ENCODE measurements around the gene SIX4. TPM values are rescaled to one million over a fixed set of nuclear protein-coding genes. Genes with fewer than 3 reads are reported as not detected.

SIX4 gene
- total and polyA plus RNA-seq, 10 of the 15 experiments (the other 5 are each of a cell fraction or from before 2014, with no cell fraction given): 0.04 to 0.26 (median 0.06) TPM; not detected in 5

- in situ Hi-C loops (cut with MboI) (no loop called here), intact Hi-C loops (cut with micrococcal nuclease; ENCODE audit: unreplicated experiment) (no loop called here)
- no peak for ATAC-seq
- Histone ChIP-seq H3K27ac (ENCODE audit: control insufficient read depth, insufficient read depth) (no peak overlapping the region), H3K27me3 (replicated peaks in 1 of 2; ENCODE audit: control insufficient read depth in 2 of 2, insufficient read depth in 2 of 2, low read length in 1 of 2) (peaks cover 0 to under 1% of the 10 kb centered on the region in 2 experiments; a peak in 1 of 4 replicates), H3K4me2 (ENCODE audit: control insufficient read depth, insufficient read depth) (no peak overlapping the region), H3K9me3 (replicated peaks; ENCODE audit: control insufficient read depth, insufficient read depth, low read length) (no peaks in the 10 kb centered on the region), H4K20me1 (ENCODE audit: control insufficient read depth, insufficient read depth) (no peaks in the 10 kb centered on the region), H3K36me3 (ENCODE audit: control insufficient read depth in 2 of 2, insufficient read depth in 2 of 2, low read length in 1 of 2) (no peaks in the 10 kb centered on the region), H3K9ac (ENCODE audit: control insufficient read depth, insufficient read depth, low read length) (no peak overlapping the region), H2AFZ (ENCODE audit: control insufficient read depth, low read depth, low read length) (no peak overlapping the region), H3K79me2 (ENCODE audit: control insufficient read depth, insufficient read depth, low read length) (no peaks in the 10 kb centered on the region), H3K4me3 (no peak overlapping the region), H3K4me1 (ENCODE audit: control insufficient read depth, insufficient read depth, low read length) (no peaks in the 10 kb centered on the region)
- no peak for FAIRE-seq
- DNase-seq (ENCODE audit: low read depth, low spot score): no peak
- ChIA-PET CTCF (interaction anchor here (1.0 kb wide), 1 partner anchor 18 kb away, joined by 3 read pairs; no protein-coding TSS in a partner anchor), RAD21 (ENCODE audit: unreplicated experiment) (no interaction called here), SMC1A (ENCODE audit: uncharacterized antibody, unreplicated experiment) (interaction anchor here (1.0 kb wide), 1 partner anchor 20 kb away, joined by 3 read pairs; no protein-coding TSS in a partner anchor), POLR2A (no interaction called here)
- no TSS peak for BruUV-seq (replicated peaks)
- TF ChIP-seq ZNF24 (IDR thresholded peaks at IDR 0.05) (no peak), LARP7 (IDR thresholded peaks at IDR 0.05) (no peak), EP300 (IDR thresholded peaks at IDR 0.05; ENCODE audit: borderline replicate concordance in 1 of 2, control insufficient read depth in 1 of 2, low read depth in 2 of 2, low read length in 2 of 2) (no peak), EED (IDR thresholded peaks at IDR 0.05; ENCODE audit: low read depth) (no peak), EGR1 (IDR thresholded peaks at IDR 0.05; ENCODE audit: borderline replicate concordance in 1 of 2, low read depth in 2 of 2, low read length in 2 of 2) (no peak), IKZF2 (IDR thresholded peaks at IDR 0.05) (no peak), CHD1 (IDR thresholded peaks at IDR 0.05; ENCODE audit: low read depth, low read length) (no peak), SREBF2 (IDR thresholded peaks at IDR 0.05; ENCODE audit: low read length) (no peak), CBX5 (IDR thresholded peaks at IDR 0.05; ENCODE audit: low read depth) (no peak), GABPA (IDR thresholded peaks at IDR 0.05; ENCODE audit: low read depth) (no peak), ZBED1 (IDR thresholded peaks at IDR 0.05; ENCODE audit: borderline replicate concordance) (no peak), SMAD1 (IDR thresholded peaks at IDR 0.05; ENCODE audit: low read depth, partially characterized antibody) (no peak)
- TF ChIP-seq, protein P1, sequence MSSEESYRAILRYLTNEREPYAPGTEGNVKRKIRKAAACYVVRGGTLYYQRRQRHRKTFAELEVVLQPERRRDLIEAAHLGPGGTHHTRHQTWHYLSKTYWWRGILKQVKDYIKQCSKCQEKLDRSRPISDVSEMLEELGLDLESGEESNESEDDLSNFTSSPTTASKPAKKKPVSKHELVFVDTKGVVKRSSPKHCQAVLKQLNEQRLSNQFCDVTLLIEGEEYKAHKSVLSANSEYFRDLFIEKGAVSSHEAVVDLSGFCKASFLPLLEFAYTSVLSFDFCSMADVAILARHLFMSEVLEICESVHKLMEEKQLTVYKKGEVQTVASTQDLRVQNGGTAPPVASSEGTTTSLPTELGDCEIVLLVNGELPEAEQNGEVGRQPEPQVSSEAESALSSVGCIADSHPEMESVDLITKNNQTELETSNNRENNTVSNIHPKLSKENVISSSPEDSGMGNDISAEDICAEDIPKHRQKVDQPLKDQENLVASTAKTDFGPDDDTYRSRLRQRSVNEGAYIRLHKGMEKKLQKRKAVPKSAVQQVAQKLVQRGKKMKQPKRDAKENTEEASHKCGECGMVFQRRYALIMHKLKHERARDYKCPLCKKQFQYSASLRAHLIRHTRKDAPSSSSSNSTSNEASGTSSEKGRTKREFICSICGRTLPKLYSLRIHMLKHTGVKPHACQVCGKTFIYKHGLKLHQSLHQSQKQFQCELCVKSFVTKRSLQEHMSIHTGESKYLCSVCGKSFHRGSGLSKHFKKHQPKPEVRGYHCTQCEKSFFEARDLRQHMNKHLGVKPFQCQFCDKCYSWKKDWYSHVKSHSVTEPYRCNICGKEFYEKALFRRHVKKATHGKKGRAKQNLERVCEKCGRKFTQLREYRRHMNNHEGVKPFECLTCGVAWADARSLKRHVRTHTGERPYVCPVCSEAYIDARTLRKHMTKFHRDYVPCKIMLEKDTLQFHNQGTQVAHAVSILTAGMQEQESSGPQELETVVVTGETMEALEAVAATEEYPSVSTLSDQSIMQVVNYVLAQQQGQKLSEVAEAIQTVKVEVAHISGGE (CRISPR knock-in tag; IDR thresholded peaks at IDR 0.05): no peak
- 88% methylated on average over 6 of the region's 6 CpGs for WGBS (ENCODE audit: insufficient coverage, insufficient replicate concordance, low lambda C conversion rate, missing lambda C conversion rate)
Observed at GRCh38 chr14:60713513-60713912, 10.6 kb downstream of the SIX4 start.

All from GM12878 (cell line).